Measurements from ENCODE around the gene CCDC201. TPM values are rescaled to one million over a fixed set of nuclear protein-coding genes. Genes with fewer than 3 reads are reported as not detected.

The CCDC201 gene
- not detected for total RNA-seq

GRCh38 chr7:45873035-45873354, at the start of gene CCDC201:
Gene CCDC201 (minus strand): TSS chr7:45873082. CDS start chr7:45873007, 75 bp downstream.
- Histone ChIP-seq H3K4me1 (ENCODE audit: control insufficient read depth in 1 of 2, low read depth in 2 of 2) (no peaks in the 10 kb centered on the region), H3K36me3 (no peaks in the 10 kb centered on the region), H3K9me3 (peaks cover under 1% of the 10 kb centered on the region), H3K27ac (no peak within 1 kb of the TSS), H3K27me3 (replicated peaks; ENCODE audit: insufficient read depth) (no peaks in the 10 kb centered on the region), H3K4me3 (no peak within 1 kb of the TSS)
- ATAC-seq (ENCODE audit: insufficient number of reproducible peaks, low FRiP score, low read depth) (no peak), DNase-seq (ENCODE audit: low spot score) (no peak)
- no peak for TF ChIP-seq CTCF (IDR thresholded peaks at IDR 0.05)

- no peak for DNase-seq (ENCODE audit: low spot score)
- Histone ChIP-seq H3K4me3 (peak overlapping the region; percentile 74), H3K27me3 (replicated peaks; ENCODE audit: insufficient read depth) (no peaks in the 10 kb centered on the region), H3K9me3 (no peaks in the 10 kb centered on the region), H3K36me3 (no peaks in the 10 kb centered on the region), H3K27ac (peak overlapping the region; percentile 25 to 30), H3K4me1 (ENCODE audit: control insufficient read depth in 1 of 2, low read depth in 2 of 2) (peaks cover 8 to 67% of the 10 kb centered on the region in 2 donors)
- no peak for ATAC-seq (ENCODE audit: insufficient number of reproducible peaks, low FRiP score, low read depth)
- TF ChIP-seq CTCF (IDR thresholded peaks at IDR 0.05), result peak; percentile 92
These were observed 49.0 kb upstream of the CCDC201 start for GRCh38 chr7:45921699-45922519.

- TF ChIP-seq CTCF (IDR thresholded peaks at IDR 0.05), result no peak
- no peaks in the 10 kb centered on the region for H3K27me3 ChIP-seq (replicated peaks; ENCODE audit: insufficient read depth)
- ATAC-seq (ENCODE audit: insufficient number of reproducible peaks, low FRiP score, low read depth) (no peak), DNase-seq (ENCODE audit: low spot score) (no peak)
- peak overlapping the region; percentile 74 for H3K4me3 ChIP-seq
- H3K4me1 ChIP-seq (ENCODE audit: control insufficient read depth in 1 of 2, low read depth in 2 of 2), result peaks cover 8 to 67% of the 10 kb centered on the region in 2 donors
- H3K27ac ChIP-seq, result peak overlapping the region; percentile 25 to 30
- peaks cover 4% of the 10 kb centered on the region for H3K36me3 ChIP-seq
- no peaks in the 10 kb centered on the region for H3K9me3 ChIP-seq
These were observed 48.5 kb upstream of the CCDC201 start for GRCh38 chr7:45921381-45921698.

GRCh38 chr7:45920502-45921380, 47.9 kb upstream of the CCDC201 start, which contains the start of gene IGFBP3:
Gene IGFBP3 (minus strand): TSS chr7:45921272. CDS start chr7:45921140, 132 bp downstream.
- no peak for TF ChIP-seq CTCF (IDR thresholded peaks at IDR 0.05)
- peak within 1 kb of the TSS; percentile 74 for H3K4me3 ChIP-seq
- DNase-seq (ENCODE audit: low spot score), result no peak
- H3K4me1 ChIP-seq (ENCODE audit: control insufficient read depth in 1 of 2, low read depth in 2 of 2), result peaks cover 8 to 67% of the 10 kb centered on the region in 2 donors
- H3K27ac ChIP-seq, result peak within 1 kb of the TSS; percentile 25 to 30
- peaks cover 8% of the 10 kb centered on the region for H3K36me3 ChIP-seq
- no peak for ATAC-seq (ENCODE audit: insufficient number of reproducible peaks, low FRiP score, low read depth)
- no peaks in the 10 kb centered on the region for H3K27me3 ChIP-seq (replicated peaks; ENCODE audit: insufficient read depth)
- H3K9me3 ChIP-seq, result no peaks in the 10 kb centered on the region

GRCh38 chr7:45919993-45920459, 47.1 kb upstream of the CCDC201 start:
- no peak overlapping the region for H3K27ac ChIP-seq
- peaks cover 8% of the 10 kb centered on the region for H3K36me3 ChIP-seq
- peak overlapping the region; percentile 74 for H3K4me3 ChIP-seq
- peaks cover 8 to 67% of the 10 kb centered on the region in 2 donors for H3K4me1 ChIP-seq (ENCODE audit: control insufficient read depth in 1 of 2, low read depth in 2 of 2)
- H3K9me3 ChIP-seq, result no peaks in the 10 kb centered on the region
- TF ChIP-seq CTCF (IDR thresholded peaks at IDR 0.05), result no peak
- ATAC-seq (ENCODE audit: insufficient number of reproducible peaks, low FRiP score, low read depth) (no peak), DNase-seq (ENCODE audit: low spot score) (no peak)
- no peaks in the 10 kb centered on the region for H3K27me3 ChIP-seq (replicated peaks; ENCODE audit: insufficient read depth)

Measured in thoracic aorta (tissue), 2 donors.